COLO668 (cell line): ENCODE results near the gene ST8SIA3.
A peak's percentile ranks its signal among the peaks of the same experiment; 100 is the strongest.

Experiments
- DNase-seq: peaks from one replicate; lab custom pipeline; 2025; ENCODE audit not compliant: unreplicated experiment; lab: John Stamatoyannopoulos, UW

Gene ST8SIA3

GRCh38 chr18:57352271-57352701 lies at the start of gene ST8SIA3:
Gene ST8SIA3, plus strand, starts transcription at chr18:57352557. Its CDS starts 290 bp downstream, at chr18:57352847.
- peak; percentile 52 for DNase-seq

- DNase-seq: no peak
Measured at GRCh38 chr18:57311472-57311871, 40.9 kb upstream of the ST8SIA3 start.

- no peak for DNase-seq
Measured at GRCh38 chr18:57312346-57313144, 39.8 kb upstream of the ST8SIA3 start.

- no peak for DNase-seq
Measured at GRCh38 chr18:57320603-57321002, 31.8 kb upstream of the ST8SIA3 start.

- DNase-seq: no peak
Measured at GRCh38 chr18:57325491-57326166, 26.7 kb upstream of the ST8SIA3 start.

GRCh38 chr18:57326718-57327323 lies 25.5 kb upstream of the ST8SIA3 start:
- DNase-seq: no peak

GRCh38 chr18:57328665-57329064 lies 23.7 kb upstream of the ST8SIA3 start:
- DNase-seq: no peak

GRCh38 chr18:57329856-57330255 lies 22.5 kb upstream of the ST8SIA3 start:
- DNase-seq: no peak

GRCh38 chr18:57331718-57332117 lies 20.6 kb upstream of the ST8SIA3 start:
- DNase-seq: no peak

GRCh38 chr18:57333940-57334339 lies 18.4 kb upstream of the ST8SIA3 start:
- DNase-seq: no peak

- no peak for DNase-seq
Measured at GRCh38 chr18:57334383-57334782, 18.0 kb upstream of the ST8SIA3 start.

- no peak for DNase-seq
Measured at GRCh38 chr18:57336343-57336742, 16.0 kb upstream of the ST8SIA3 start.

GRCh38 chr18:57337890-57338289 lies 14.5 kb upstream of the ST8SIA3 start:
- DNase-seq: no peak

- DNase-seq: no peak
Measured at GRCh38 chr18:57343833-57344232, 8.5 kb upstream of the ST8SIA3 start.

- no peak for DNase-seq
Measured at GRCh38 chr18:57346876-57347275, 5.5 kb upstream of the ST8SIA3 start.

GRCh38 chr18:57347784-57348183 lies 4.6 kb upstream of the ST8SIA3 start:
- DNase-seq: no peak

- peak; percentile 60 for DNase-seq
Measured at GRCh38 chr18:57352761-57353136, 392 bp downstream of the ST8SIA3 start.

GRCh38 chr18:57353137-57353939 lies 981 bp downstream of the ST8SIA3 start:
- peak; percentile 96 for DNase-seq

- peak; percentile 81 for DNase-seq
Measured at GRCh38 chr18:57353940-57354461, 1.6 kb downstream of the ST8SIA3 start.

GRCh38 chr18:57359433-57359832 lies 7.1 kb downstream of the ST8SIA3 start:
- no peak for DNase-seq

- DNase-seq: no peak
Measured at GRCh38 chr18:57362714-57363113, 10.4 kb downstream of the ST8SIA3 start.
